Fibroblast of lung (primary cell): Measurements from ENCODE around the gene INPP5A. TPM values are rescaled to one million over a fixed set of nuclear protein-coding genes. Genes with fewer than 3 reads are reported as not detected.

Experiments
- DNase-seq, 2 donors: peaks; one replicate each; pipeline versions ENCODE4 v3.0.0 to v3.0.0-alpha.2; 2010; ENCODE audit warnings: low read depth in 2 of 2
- H2AFZ ChIP-seq: 2 replicates; pipeline ENCODE4 v1.5.1; 2012; ENCODE audit warnings: low read length, control low read depth, inconsistent platforms
- H3K27ac ChIP-seq: 2 replicates; pipeline ENCODE4 v1.5.1; 2011; ENCODE audit warnings: low read length, control low read depth; ENCODE audit not compliant: insufficient read depth
- H3K27me3 ChIP-seq: 2 replicates; pipeline ENCODE4 v1.5.1; 2011; ENCODE audit warnings: mild to moderate bottlenecking, low read length; ENCODE audit not compliant: control insufficient read depth, insufficient read depth
- H3K36me3 ChIP-seq: 2 replicates; pipeline ENCODE4 v1.5.1; 2011; ENCODE audit warnings: low read length; ENCODE audit not compliant: control insufficient read depth, insufficient read depth
- H3K4me1 ChIP-seq: 2 replicates; pipeline ENCODE4 v1.5.1; 2011; ENCODE audit warnings: low read length; ENCODE audit not compliant: control insufficient read depth, insufficient read depth; ENCODE audit errors: extremely low read depth
- H3K4me2 ChIP-seq: 2 replicates; pipeline ENCODE4 v1.5.1; 2011; ENCODE audit warnings: low read length, control low read depth; ENCODE audit not compliant: insufficient read depth; ENCODE audit errors: extremely low read depth
- H3K4me3 ChIP-seq, 4 experiments: fragments of 200-600 bp in 1 of 4; sonication (generic) in 1 of 4; replicated peaks in 1 of 4; 2 replicates each; pipeline ENCODE4 v1.5.1; 2011 to 2016; ENCODE audit warnings: low read length in 4 of 4, low read depth in 3 of 4, mild to moderate bottlenecking in 3 of 4, control low read depth in 2 of 4, inconsistent platforms in 1 of 4, mixed read lengths in 1 of 4; ENCODE audit not compliant: insufficient read depth in 1 of 4; ENCODE audit errors: control extremely low read depth in 1 of 4
- H3K79me2 ChIP-seq: 2 replicates; pipeline ENCODE4 v1.5.1; 2012; ENCODE audit warnings: mild to moderate bottlenecking, low read length, inconsistent platforms; ENCODE audit not compliant: control insufficient read depth, insufficient read depth
- H3K9ac ChIP-seq: 2 replicates; pipeline ENCODE4 v1.5.1; 2011; ENCODE audit warnings: mild to moderate bottlenecking, low read length, control low read depth; ENCODE audit not compliant: insufficient read depth
- H3K9me3 ChIP-seq: 2 replicates; pipeline ENCODE4 v1.5.1; 2012; ENCODE audit warnings: low read depth, low read length; ENCODE audit not compliant: control insufficient read depth, insufficient read depth
- H4K20me1 ChIP-seq: 2 replicates; pipeline ENCODE4 v1.5.1; 2011; ENCODE audit warnings: low read length; ENCODE audit not compliant: control insufficient read depth, insufficient read depth; ENCODE audit errors: extremely low read depth
- CTCF ChIP-seq, 2 donors: IDR thresholded peaks in 1 of 2; conservative IDR thresholded peaks in 1 of 2; 1 replicate in 1 of 2; 2 replicates in 1 of 2; pipeline ENCODE4 v1.5.1; 2011 to 2012; ENCODE audit warnings: low read length in 2 of 2, control low read depth in 1 of 2, inconsistent platforms in 1 of 2, low read depth in 1 of 2, mild to moderate bottlenecking in 1 of 2
- EZH2 ChIP-seq: IDR thresholded peaks from 2 replicates; pipeline ENCODE4 v1.5.1; 2012; ENCODE audit warnings: low read length, control low read depth, mild to moderate bottlenecking; ENCODE audit errors: missing control alignments
- polyA plus RNA-seq, 2 donors: library from polyadenylated mRNA; depleted of rRNA in 1 of 2; stranded (reverse) in 1 of 2; unstranded in 1 of 2; fragments of >200 nt; gene quantifications; 2 replicates each; pipeline ENCODE4 v1.2.1, GENCODE V29; 2011 to 2012; ENCODE audit warnings: missing spikeins in 1 of 2
- total RNA-seq: library from RNA; depleted of rRNA; stranded (reverse); fragments of >200 nt; gene quantifications from 2 replicates; pipeline ENCODE4 v1.2.1, GENCODE V29; 2014

INPP5A gene
- total and polyA plus RNA-seq, 2 donors (not counting 1 experiment from before 2014, with no cell fraction given): 24.6 to 39.9 TPM

GRCh38 chr10:132701099-132701845 lies 163.7 kb downstream of the INPP5A start:
- DNase-seq: no peak
- TF ChIP-seq CTCF (conservative IDR thresholded peaks at IDR 0.05 in 1 of 2, IDR thresholded peaks at IDR 0.05 in 1 of 2; ENCODE audit: low read depth in 1 of 2, low read length in 2 of 2): no peak
- no peak for TF ChIP-seq EZH2
- no peak overlapping the region for H3K4me3 ChIP-seq
- H3K9me3 ChIP-seq: no peaks in the 10 kb centered on the region
- no peak overlapping the region for H2AFZ ChIP-seq
- peak overlapping the region; percentile 80 for H3K27ac ChIP-seq
- H3K4me1 ChIP-seq: peaks cover 7% of the 10 kb centered on the region
- H3K79me2 ChIP-seq: no peaks in the 10 kb centered on the region
- H4K20me1 ChIP-seq: no peaks in the 10 kb centered on the region
- no peaks in the 10 kb centered on the region for H3K27me3 ChIP-seq
- no peak overlapping the region for H3K9ac ChIP-seq
- no peaks in the 10 kb centered on the region for H3K36me3 ChIP-seq
- H3K4me2 ChIP-seq: no peak overlapping the region

- TF ChIP-seq EZH2 (no peak), CTCF (conservative IDR thresholded peaks at IDR 0.05 in 1 of 2, IDR thresholded peaks at IDR 0.05 in 1 of 2; ENCODE audit: low read depth in 1 of 2, low read length in 2 of 2) (no peak)
- no peak for DNase-seq
Observed at GRCh38 chr10:132701846-132702190, 164.2 kb downstream of the INPP5A start.

GRCh38 chr10:132702601-132703418 lies 165.2 kb downstream of the INPP5A start:
- H3K9ac ChIP-seq: no peak overlapping the region
- H3K27me3 ChIP-seq: no peaks in the 10 kb centered on the region
- no peaks in the 10 kb centered on the region for H3K79me2 ChIP-seq
- TF ChIP-seq EZH2 (no peak), CTCF (conservative IDR thresholded peaks at IDR 0.05 in 1 of 2, IDR thresholded peaks at IDR 0.05 in 1 of 2; ENCODE audit: low read depth in 1 of 2, low read length in 2 of 2) (no peak)
- no peaks in the 10 kb centered on the region for H3K9me3 ChIP-seq
- H3K4me1 ChIP-seq: peaks cover 7% of the 10 kb centered on the region
- DNase-seq: no peak
- no peak overlapping the region for H2AFZ ChIP-seq
- no peak overlapping the region for H3K4me3 ChIP-seq
- no peaks in the 10 kb centered on the region for H3K36me3 ChIP-seq
- no peak overlapping the region for H3K4me2 ChIP-seq
- H4K20me1 ChIP-seq: no peaks in the 10 kb centered on the region
- no peak overlapping the region for H3K27ac ChIP-seq

More at GRCh38 chr10:132701846-132702190, 164.2 kb downstream of the INPP5A start:
- no peak overlapping the region for H3K4me3 ChIP-seq
- no peaks in the 10 kb centered on the region for H3K36me3 ChIP-seq
- H2AFZ ChIP-seq: no peak overlapping the region
- H3K4me2 ChIP-seq: no peak overlapping the region
- H3K27me3 ChIP-seq: no peaks in the 10 kb centered on the region
- H3K79me2 ChIP-seq: no peaks in the 10 kb centered on the region
- H3K9ac ChIP-seq: no peak overlapping the region
- no peaks in the 10 kb centered on the region for H4K20me1 ChIP-seq
- no peaks in the 10 kb centered on the region for H3K9me3 ChIP-seq
- H3K4me1 ChIP-seq: peaks cover 7% of the 10 kb centered on the region
- H3K27ac ChIP-seq: no peak overlapping the region
